GM23338 (cell line): ENCODE measurements around the gene SYMPK. TPM values are rescaled to one million over a fixed set of nuclear protein-coding genes. Genes with fewer than 3 reads are reported as not detected.

Experiments used
- ATAC-seq: fragments of 200-7000 bp; cut with Tn5 transposase; 3 replicates; pipeline ENCODE4 v1.9.1; 2020
- DNase-seq: peaks from one replicate; pipeline ENCODE4 v3.0.0-alpha.2; 2015; ENCODE audit warnings: low spot score
- H2AFZ ChIP-seq: fragments of 200-600 bp; sonication (generic); 2 replicates; pipeline ENCODE4 v1.8.0; 2016; ENCODE audit warnings: antibody characterized with exemption, mild to moderate bottlenecking, moderate library complexity
- H3F3A ChIP-seq: fragments of 200-600 bp; sonication (generic); replicated peaks from 2 replicates; pipeline ENCODE4 v1.8.0; 2017; ENCODE audit warnings: antibody characterized with exemption, mixed run types, low read depth
- H3K27ac ChIP-seq: fragments of 200-600 bp; sonication (generic); 2 replicates; pipeline ENCODE4 v1.6.1; 2016; ENCODE audit warnings: low read depth
- H3K27me3 ChIP-seq: fragments of 200-600 bp; sonication (generic); 2 replicates; pipeline ENCODE4 v1.8.0; 2016; ENCODE audit warnings: mild to moderate bottlenecking, mixed run types, moderate library complexity; ENCODE audit not compliant: insufficient read depth
- H3K36me3 ChIP-seq: fragments of 200-600 bp; sonication (generic); 2 replicates; pipeline ENCODE4 v1.8.0; 2016; ENCODE audit warnings: mild to moderate bottlenecking; ENCODE audit not compliant: insufficient read depth
- H3K4me1 ChIP-seq: fragments of 200-600 bp; sonication (generic); 2 replicates; pipeline ENCODE4 v1.8.0; 2016; ENCODE audit warnings: mild to moderate bottlenecking, moderate library complexity; ENCODE audit not compliant: insufficient read depth
- H3K4me2 ChIP-seq: fragments of 200-600 bp; sonication (generic); 2 replicates; pipeline ENCODE4 v1.7.1; 2017; ENCODE audit warnings: mixed run types
- H3K4me3 ChIP-seq: fragments of 200-600 bp; sonication (generic); 2 replicates; pipeline ENCODE4 v1.6.1; 2016; ENCODE audit warnings: mixed run types
- H3K79me2 ChIP-seq: fragments of 200-600 bp; sonication (generic); replicated peaks from 2 replicates; pipeline ENCODE4 v1.8.0; 2017; ENCODE audit warnings: mild to moderate bottlenecking; ENCODE audit not compliant: insufficient read depth
- H3K9me2 ChIP-seq: fragments of 200-600 bp; sonication (generic); 2 replicates; pipeline ENCODE4 v1.8.0; 2017; ENCODE audit not compliant: insufficient read depth
- H4K20me1 ChIP-seq: fragments of 200-600 bp; sonication (generic); replicated peaks from 2 replicates; pipeline ENCODE4 v1.8.0; 2017; ENCODE audit warnings: mild to moderate bottlenecking; ENCODE audit not compliant: insufficient read depth
- H3K27ac Mint-ChIP-seq: 2 replicates; pipeline ENCODE4 v1.8.0; 2020; ENCODE audit warnings: inconsistent platforms, mild to moderate bottlenecking, moderate library complexity, mixed read lengths
- H3K27me3 Mint-ChIP-seq: 3 replicates; pipeline ENCODE4 v1.8.0; 2022; ENCODE audit warnings: low read depth, mild to moderate bottlenecking, moderate library complexity, mixed read lengths, inconsistent platforms; ENCODE audit not compliant: insufficient read depth, poor library complexity
- H3K36me3 Mint-ChIP-seq: 3 replicates; pipeline ENCODE4 v1.8.0; 2021; ENCODE audit warnings: low read depth, mild to moderate bottlenecking, inconsistent platforms, moderate library complexity, mixed read lengths
- H3K4me1 Mint-ChIP-seq: 3 replicates; pipeline ENCODE4 v1.8.0; 2020; ENCODE audit warnings: mild to moderate bottlenecking, inconsistent platforms, mixed read lengths
- H3K4me3 Mint-ChIP-seq: 3 replicates; pipeline ENCODE4 v1.8.0; 2021; ENCODE audit warnings: moderate library complexity, mild to moderate bottlenecking, inconsistent platforms, mixed read lengths
- H3K9me3 Mint-ChIP-seq: 3 replicates; pipeline ENCODE4 v1.8.0; 2020; ENCODE audit warnings: moderate library complexity, mild to moderate bottlenecking, inconsistent platforms, mixed read lengths
- CREB1 ChIP-seq: fragments of 250-450 bp; sonication (Bioruptor Pico); IDR thresholded peaks from 2 replicates; pipeline ENCODE4 v1.5.0; 2020; ENCODE audit warnings: low read depth, mild to moderate bottlenecking, moderate library complexity
- ETS1 ChIP-seq: IDR thresholded peaks from 2 replicates; pipeline ENCODE4 v1.6.1; 2016; ENCODE audit warnings: antibody characterized with exemption
- EZH2 ChIP-seq: fragments of 200-600 bp; sonication (generic); IDR thresholded peaks from one replicate; pipeline ENCODE4 v1.8.0; 2017; ENCODE audit warnings: antibody characterized with exemption, mild to moderate bottlenecking, low read depth; ENCODE audit not compliant: unreplicated experiment
- EZH2phosphoT487 ChIP-seq: fragments of 200-600 bp; sonication (generic); IDR thresholded peaks from one replicate; pipeline ENCODE4 v1.8.1; 2018; ENCODE audit warnings: antibody characterized with exemption; ENCODE audit not compliant: unreplicated experiment
- JUNB ChIP-seq: IDR thresholded peaks from one replicate; pipeline ENCODE4 v1.6.1; 2016; ENCODE audit warnings: antibody characterized with exemption; ENCODE audit not compliant: unreplicated experiment
- NANOG ChIP-seq: IDR thresholded peaks from 2 replicates; pipeline ENCODE4 v1.6.1; 2016; ENCODE audit warnings: antibody characterized with exemption, borderline replicate concordance
- POLR2AphosphoS5 ChIP-seq: IDR thresholded peaks from 2 replicates; pipeline ENCODE4 v1.6.1; 2016; ENCODE audit warnings: antibody characterized with exemption, low read depth
- REST ChIP-seq: IDR thresholded peaks from one replicate; pipeline ENCODE4 v1.6.1; 2018; ENCODE audit warnings: antibody characterized with exemption; ENCODE audit not compliant: unreplicated experiment
- STAT1 ChIP-seq: IDR thresholded peaks from one replicate; pipeline ENCODE4 v1.6.1; 2016; ENCODE audit warnings: antibody characterized with exemption; ENCODE audit not compliant: unreplicated experiment
- ZNF114 ChIP-seq: fragments of 250-450 bp; sonication (Bioruptor Pico); IDR thresholded peaks from 2 replicates; pipeline ENCODE4 v1.5.0; 2020; ENCODE audit warnings: mild to moderate bottlenecking, moderate library complexity
- ZNF331 ChIP-seq: fragments of 250-450 bp; sonication (Bioruptor Pico); IDR thresholded peaks from 2 replicates; pipeline ENCODE4 v1.5.0; 2020; ENCODE audit warnings: low read depth, mild to moderate bottlenecking, moderate library complexity
- ZNF462 ChIP-seq: fragments of 250-450 bp; sonication (Bioruptor Pico); IDR thresholded peaks from 2 replicates; pipeline ENCODE4 v1.5.0; 2020; ENCODE audit warnings: mild to moderate bottlenecking, moderate library complexity
- polyA plus RNA-seq: library from polyadenylated mRNA; unstranded; fragments of >200 nt; fragmentation: Nextera tagmentation; extraction: Ambion mirVana; gene quantifications from 2 replicates; pipeline ENCODE4 v1.2.1, GENCODE V29; 2016
- total RNA-seq: library from RNA; depleted of rRNA; stranded (reverse); fragments of >200 nt; shearing (Covaris generic); gene quantifications from 2 replicates; pipeline ENCODE4 v1.2.3, GENCODE V29; 2014
- TF ChIP-seq, protein P1 (sequence below), 2 experiments: fragments of 200-600 bp in 1 of 2; sonication (generic) in 1 of 2; conservative IDR thresholded peaks; 2 replicates each; pipeline versions ENCODE4 v1.5.1 to v1.6.1; 2016 to 2017; ENCODE audit warnings: antibody characterized with exemption in 2 of 2, low read depth in 2 of 2, mild to moderate bottlenecking in 2 of 2, moderate library complexity in 1 of 2

SYMPK gene
- total and polyA plus RNA-seq, 2 experiments from 2014 or later: 36.8 to 82.1 TPM

DNA sequence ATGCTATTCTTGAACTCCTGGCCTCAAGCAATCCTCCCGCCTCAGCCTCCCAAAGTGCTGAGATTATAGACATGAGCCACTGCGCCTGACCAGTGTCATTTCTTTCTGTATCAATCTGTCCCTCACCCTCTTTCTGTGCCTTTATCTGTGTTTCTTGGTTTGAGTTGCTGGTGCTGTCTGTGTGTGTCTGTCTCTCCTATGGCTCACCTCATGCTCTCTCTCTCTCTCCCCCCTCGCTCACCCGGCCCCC is 13.1 kb upstream of the SYMPK start:
- Mint-ChIP-seq H3K9me3 (no peaks in the 10 kb centered on the region), H3K27ac (peak overlapping the region; percentile 10), H3K27me3 (peaks cover 19% of the 10 kb centered on the region), H3K4me3 (peak overlapping the region; percentile 69), H3K36me3 (peaks cover 17% of the 10 kb centered on the region), H3K4me1 (peaks cover 42% of the 10 kb centered on the region)
- Histone ChIP-seq H3K27ac (peak overlapping the region; percentile 66; the same call in 1 of the 2 replicates), H4K20me1 (no peaks in the 10 kb centered on the region; the same call in 1 of the 2 replicates), H3K9me2 (0 out of 2 replicates have a peak, but pooled peaks cover 4% of the 10 kb centered on the region), H3K79me2 (no peaks in the 10 kb centered on the region), H3K36me3 (no peaks in the 10 kb centered on the region), H3K27me3 (no peaks in the 10 kb centered on the region), H3F3A (peaks cover 13% of the 10 kb centered on the region; the same call in 1 of the 2 replicates), H2AFZ (peak overlapping the region; percentile 90), H3K4me1 (peaks cover 9% of the 10 kb centered on the region), H3K4me2 (peak overlapping the region; percentile 90), H3K4me3 (peak overlapping the region; percentile 62)
- ATAC-seq: no peak; the same call in 2 of the 3 replicates
- DNase-seq: no peak
- TF ChIP-seq, protein P1, sequence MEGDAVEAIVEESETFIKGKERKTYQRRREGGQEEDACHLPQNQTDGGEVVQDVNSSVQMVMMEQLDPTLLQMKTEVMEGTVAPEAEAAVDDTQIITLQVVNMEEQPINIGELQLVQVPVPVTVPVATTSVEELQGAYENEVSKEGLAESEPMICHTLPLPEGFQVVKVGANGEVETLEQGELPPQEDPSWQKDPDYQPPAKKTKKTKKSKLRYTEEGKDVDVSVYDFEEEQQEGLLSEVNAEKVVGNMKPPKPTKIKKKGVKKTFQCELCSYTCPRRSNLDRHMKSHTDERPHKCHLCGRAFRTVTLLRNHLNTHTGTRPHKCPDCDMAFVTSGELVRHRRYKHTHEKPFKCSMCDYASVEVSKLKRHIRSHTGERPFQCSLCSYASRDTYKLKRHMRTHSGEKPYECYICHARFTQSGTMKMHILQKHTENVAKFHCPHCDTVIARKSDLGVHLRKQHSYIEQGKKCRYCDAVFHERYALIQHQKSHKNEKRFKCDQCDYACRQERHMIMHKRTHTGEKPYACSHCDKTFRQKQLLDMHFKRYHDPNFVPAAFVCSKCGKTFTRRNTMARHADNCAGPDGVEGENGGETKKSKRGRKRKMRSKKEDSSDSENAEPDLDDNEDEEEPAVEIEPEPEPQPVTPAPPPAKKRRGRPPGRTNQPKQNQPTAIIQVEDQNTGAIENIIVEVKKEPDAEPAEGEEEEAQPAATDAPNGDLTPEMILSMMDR (conservative IDR thresholded peaks at IDR 0.05; ENCODE audit: low read depth in 2 of 2): no peak
- no peak for TF ChIP-seq JUNB
- no peak for TF ChIP-seq EZH2
- no peak for TF ChIP-seq ZNF462 (CRISPR knock-in tag)
- no peak for TF ChIP-seq ZNF114
- no peak for TF ChIP-seq STAT1
- TF ChIP-seq ZNF331 (CRISPR knock-in tag): no peak
- TF ChIP-seq EZH2phosphoT487: no peak
- TF ChIP-seq REST: no peak
- TF ChIP-seq POLR2AphosphoS5: no peak
- TF ChIP-seq NANOG: no peak
- TF ChIP-seq CREB1 (CRISPR knock-in tag): no peak
- TF ChIP-seq ETS1: no peak
